ENCODE data around the gene STAT5B.

DNA sequence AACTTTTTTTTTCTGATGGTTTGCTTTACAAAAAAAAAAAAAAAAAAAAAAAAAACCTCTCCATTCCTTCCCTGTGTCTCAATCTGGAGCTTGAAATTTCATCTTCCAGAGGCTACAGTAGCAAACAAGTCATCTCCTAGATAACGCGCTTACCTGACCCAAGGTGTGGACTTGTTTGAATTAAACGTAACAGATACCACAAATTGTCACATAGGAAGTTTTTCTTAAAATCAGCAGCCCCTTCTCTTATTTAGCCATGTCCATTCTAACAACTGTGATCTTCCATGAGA lies 2.0 kb downstream of the STAT5B start:
- no peak for TF ChIP-seq POLR2A (IDR thresholded peaks at IDR 0.05)
- no peak for TF ChIP-seq CTCF (IDR thresholded peaks at IDR 0.05 in 8 of 11, conservative IDR thresholded peaks at IDR 0.05 in 3 of 11)
